Panc1 (cell line): ENCODE data around the gene GMDS. TPM values are rescaled to one million over a fixed set of nuclear protein-coding genes. Genes with fewer than 3 reads are reported as not detected.

Experiments
- ATAC-seq: fragments of 200-7000 bp; cut with Tn5 transposase; 2 replicates; pipeline ENCODE4 v1.9.1; 2020; ENCODE audit warnings: mild to moderate bottlenecking, moderate library complexity
- BruUV-seq: library from RNA; stranded (reverse); fragments of 400-500 nt; replicated peaks from 2 replicates; lab custom pipeline; 2021; lab: Mats Ljungman, UMichigan
- CTCF ChIA-PET: fragments of 300-600 bp; sonication (Branson Sonifier 250); formaldehyde crosslinking; loops from one replicate; lab custom pipeline; 2022; ENCODE audit warnings: antibody characterized with exemption; lab: Charles Lee
- POLR2A ChIA-PET: fragments of 300-600 bp; sonication (Branson Sonifier 250); formaldehyde crosslinking; loops from one replicate; lab custom pipeline; 2022; ENCODE audit warnings: antibody characterized with exemption; lab: Charles Lee
- DNase-seq: peaks from one replicate; pipeline ENCODE4 v3.0.0-alpha.2; 2010; ENCODE audit warnings: low read depth, low spot score
- H3K27ac ChIP-seq: 2 replicates; pipeline ENCODE4 v1.5.1; 2011; ENCODE audit warnings: mild to moderate bottlenecking, low read length, inconsistent platforms
- H3K27me3 ChIP-seq: fragments of 200-500 bp; sonication (Bioruptor generic); 2 replicates; pipeline ENCODE4 v1.6.0; 2014; ENCODE audit warnings: low read length, inconsistent platforms; ENCODE audit not compliant: control insufficient read depth, insufficient read depth
- H3K36me3 ChIP-seq: fragments of 200-500 bp; sonication (Bioruptor generic); 2 replicates; pipeline ENCODE4 v1.5.1; 2014; ENCODE audit warnings: inconsistent platforms, mild to moderate bottlenecking, low read length, moderate library complexity; ENCODE audit not compliant: control insufficient read depth, insufficient read depth
- H3K4me1 ChIP-seq: 2 replicates; pipeline ENCODE4 v1.5.1; 2011; ENCODE audit warnings: inconsistent platforms, mild to moderate bottlenecking, low read length, moderate library complexity; ENCODE audit not compliant: control insufficient read depth, insufficient read depth
- H3K4me3 ChIP-seq, 2 experiments: 2 replicates each; pipeline ENCODE4 v1.5.1; 2011 to 2012; ENCODE audit warnings: low read depth in 2 of 2, low read length in 2 of 2, mild to moderate bottlenecking in 2 of 2, inconsistent platforms in 1 of 2, moderate library complexity in 1 of 2
- H3K9me3 ChIP-seq: fragments of 200-500 bp; sonication (Bioruptor generic); 2 replicates; pipeline ENCODE4 v1.5.1; 2014; ENCODE audit warnings: low read depth, mild to moderate bottlenecking, inconsistent platforms, low read length, moderate library complexity; ENCODE audit not compliant: control insufficient read depth, insufficient read depth
- POLR2AphosphoS5 ChIP-seq: IDR thresholded peaks from 2 replicates; pipeline ENCODE4 v1.6.1; 2012; ENCODE audit warnings: mild to moderate bottlenecking, low read depth, low read length, moderate library complexity
- SIN3A ChIP-seq: IDR thresholded peaks from 2 replicates; pipeline ENCODE4 v1.6.1; 2012; ENCODE audit warnings: low read depth, mild to moderate bottlenecking, low read length, moderate library complexity, borderline replicate concordance; ENCODE audit not compliant: insufficient read depth
- TCF7L2 ChIP-seq: IDR thresholded peaks from 2 replicates; pipeline ENCODE4 v1.6.1; 2011; ENCODE audit warnings: mild to moderate bottlenecking, low read depth, low read length, inconsistent platforms
- in situ Hi-C: cut with HindIII; loops from 2 replicates; pipeline ENCODE4 v1.10.0; 2016; ENCODE audit warnings: low sequenced_read_pairs, low pct_unique_long_range_greater_than_20kb
- intact Hi-C: fragments of 100-400 bp; cut with micrococcal nuclease; formaldehyde crosslinking; loops from one replicate; pipeline ENCODE4 v1.10.0; 2022; ENCODE audit not compliant: unreplicated experiment
- total RNA-seq: library from RNA; stranded (reverse); gene quantifications from one replicate; pipeline ENCODE4 v1.2.1, GENCODE V29; 2021; ENCODE audit not compliant: unreplicated experiment
- TF ChIP-seq, protein P1 (sequence below), 2 experiments: IDR thresholded peaks; 2 replicates each; pipeline ENCODE4 v1.6.1; 2011 to 2012; ENCODE audit warnings: low read depth in 2 of 2, control low read depth in 1 of 2, low read length in 1 of 2, mild to moderate bottlenecking in 1 of 2, moderate library complexity in 1 of 2; ENCODE audit not compliant: insufficient read depth in 1 of 2
- TF ChIP-seq, protein P2 (sequence below): fragments of 450-650 bp; IDR thresholded peaks from 2 replicates; pipeline ENCODE4 v1.5.1; 2017; ENCODE audit warnings: mild to moderate bottlenecking

Gene GMDS
- total RNA-seq, 1 experiment from 2014 or later, result 9.8 TPM

DNA sequence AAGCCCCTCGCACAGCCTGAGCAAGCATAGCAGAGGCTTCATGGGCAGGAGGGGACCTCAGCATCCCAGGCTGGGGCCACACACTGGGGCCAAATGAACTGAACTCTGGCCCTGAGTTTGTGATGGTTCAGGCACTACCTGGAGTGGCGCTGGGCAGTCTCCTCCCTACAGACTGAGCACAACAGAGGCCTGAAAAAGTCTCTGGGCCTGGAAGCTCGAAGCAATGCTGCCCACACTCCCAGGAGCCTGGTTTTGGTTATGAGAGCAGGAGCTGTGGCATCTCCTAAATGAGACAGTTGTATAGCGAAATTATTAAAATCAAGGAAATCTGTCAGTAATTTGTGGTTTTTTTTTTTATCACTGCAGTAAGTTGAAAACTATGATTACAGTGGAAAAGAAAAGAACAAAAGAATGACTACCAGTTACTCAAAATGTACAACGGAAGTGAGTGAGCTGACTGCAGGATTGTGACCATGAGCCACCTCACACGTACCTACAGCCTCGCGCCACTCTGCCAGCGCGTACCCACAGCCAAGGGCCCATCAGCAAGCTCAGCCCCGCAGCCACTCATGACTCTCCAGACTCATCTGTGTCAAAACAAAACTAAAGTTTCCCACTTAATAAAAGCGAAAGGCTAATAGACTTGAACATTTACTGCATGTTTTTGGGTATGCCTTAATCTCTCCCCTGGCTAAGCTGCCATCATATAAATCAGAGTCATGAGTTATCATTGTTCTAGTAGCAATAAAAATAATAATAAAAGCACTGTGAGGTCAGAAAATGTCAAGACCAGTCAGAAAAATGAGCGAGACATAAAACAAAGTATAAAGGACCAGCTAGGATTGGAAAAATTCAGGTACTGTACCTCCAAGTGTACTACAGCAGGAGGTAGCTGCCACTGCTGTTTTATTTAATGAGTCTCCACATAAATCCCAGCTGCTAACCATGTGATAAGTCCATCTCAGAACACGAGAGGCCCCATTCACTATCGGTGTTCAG is 458.7 kb downstream of the GMDS start:
- DNase-seq (no peak), ATAC-seq (no peak)
- Histone ChIP-seq H3K9me3 (no peaks in the 10 kb centered on the region), H3K4me3 (no peak overlapping the region), H3K27ac (no peak overlapping the region), H3K4me1 (no peaks in the 10 kb centered on the region), H3K36me3 (no peaks in the 10 kb centered on the region), H3K27me3 (no peaks in the 10 kb centered on the region)
- intact Hi-C loops (no loop called here), in situ Hi-C loops (no loop called here)
- ChIA-PET POLR2A (no interaction called here), CTCF (interaction anchor here (0.6 kb wide), 1 partner anchor 185 kb away, joined by 3 read pairs; no protein-coding TSS in a partner anchor)
- no TSS peak for BruUV-seq
- TF ChIP-seq, protein P1, sequence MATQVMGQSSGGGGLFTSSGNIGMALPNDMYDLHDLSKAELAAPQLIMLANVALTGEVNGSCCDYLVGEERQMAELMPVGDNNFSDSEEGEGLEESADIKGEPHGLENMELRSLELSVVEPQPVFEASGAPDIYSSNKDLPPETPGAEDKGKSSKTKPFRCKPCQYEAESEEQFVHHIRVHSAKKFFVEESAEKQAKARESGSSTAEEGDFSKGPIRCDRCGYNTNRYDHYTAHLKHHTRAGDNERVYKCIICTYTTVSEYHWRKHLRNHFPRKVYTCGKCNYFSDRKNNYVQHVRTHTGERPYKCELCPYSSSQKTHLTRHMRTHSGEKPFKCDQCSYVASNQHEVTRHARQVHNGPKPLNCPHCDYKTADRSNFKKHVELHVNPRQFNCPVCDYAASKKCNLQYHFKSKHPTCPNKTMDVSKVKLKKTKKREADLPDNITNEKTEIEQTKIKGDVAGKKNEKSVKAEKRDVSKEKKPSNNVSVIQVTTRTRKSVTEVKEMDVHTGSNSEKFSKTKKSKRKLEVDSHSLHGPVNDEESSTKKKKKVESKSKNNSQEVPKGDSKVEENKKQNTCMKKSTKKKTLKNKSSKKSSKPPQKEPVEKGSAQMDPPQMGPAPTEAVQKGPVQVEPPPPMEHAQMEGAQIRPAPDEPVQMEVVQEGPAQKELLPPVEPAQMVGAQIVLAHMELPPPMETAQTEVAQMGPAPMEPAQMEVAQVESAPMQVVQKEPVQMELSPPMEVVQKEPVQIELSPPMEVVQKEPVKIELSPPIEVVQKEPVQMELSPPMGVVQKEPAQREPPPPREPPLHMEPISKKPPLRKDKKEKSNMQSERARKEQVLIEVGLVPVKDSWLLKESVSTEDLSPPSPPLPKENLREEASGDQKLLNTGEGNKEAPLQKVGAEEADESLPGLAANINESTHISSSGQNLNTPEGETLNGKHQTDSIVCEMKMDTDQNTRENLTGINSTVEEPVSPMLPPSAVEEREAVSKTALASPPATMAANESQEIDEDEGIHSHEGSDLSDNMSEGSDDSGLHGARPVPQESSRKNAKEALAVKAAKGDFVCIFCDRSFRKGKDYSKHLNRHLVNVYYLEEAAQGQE (IDR thresholded peaks at IDR 0.05; ENCODE audit: insufficient read depth in 1 of 2, low read depth in 2 of 2, low read length in 1 of 2), result no peak
- TF ChIP-seq, protein P2, sequence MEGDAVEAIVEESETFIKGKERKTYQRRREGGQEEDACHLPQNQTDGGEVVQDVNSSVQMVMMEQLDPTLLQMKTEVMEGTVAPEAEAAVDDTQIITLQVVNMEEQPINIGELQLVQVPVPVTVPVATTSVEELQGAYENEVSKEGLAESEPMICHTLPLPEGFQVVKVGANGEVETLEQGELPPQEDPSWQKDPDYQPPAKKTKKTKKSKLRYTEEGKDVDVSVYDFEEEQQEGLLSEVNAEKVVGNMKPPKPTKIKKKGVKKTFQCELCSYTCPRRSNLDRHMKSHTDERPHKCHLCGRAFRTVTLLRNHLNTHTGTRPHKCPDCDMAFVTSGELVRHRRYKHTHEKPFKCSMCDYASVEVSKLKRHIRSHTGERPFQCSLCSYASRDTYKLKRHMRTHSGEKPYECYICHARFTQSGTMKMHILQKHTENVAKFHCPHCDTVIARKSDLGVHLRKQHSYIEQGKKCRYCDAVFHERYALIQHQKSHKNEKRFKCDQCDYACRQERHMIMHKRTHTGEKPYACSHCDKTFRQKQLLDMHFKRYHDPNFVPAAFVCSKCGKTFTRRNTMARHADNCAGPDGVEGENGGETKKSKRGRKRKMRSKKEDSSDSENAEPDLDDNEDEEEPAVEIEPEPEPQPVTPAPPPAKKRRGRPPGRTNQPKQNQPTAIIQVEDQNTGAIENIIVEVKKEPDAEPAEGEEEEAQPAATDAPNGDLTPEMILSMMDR, result no peak
- TF ChIP-seq TCF7L2, result no peak
- TF ChIP-seq SIN3A, result no peak
- TF ChIP-seq POLR2AphosphoS5, result no peak

DNA sequence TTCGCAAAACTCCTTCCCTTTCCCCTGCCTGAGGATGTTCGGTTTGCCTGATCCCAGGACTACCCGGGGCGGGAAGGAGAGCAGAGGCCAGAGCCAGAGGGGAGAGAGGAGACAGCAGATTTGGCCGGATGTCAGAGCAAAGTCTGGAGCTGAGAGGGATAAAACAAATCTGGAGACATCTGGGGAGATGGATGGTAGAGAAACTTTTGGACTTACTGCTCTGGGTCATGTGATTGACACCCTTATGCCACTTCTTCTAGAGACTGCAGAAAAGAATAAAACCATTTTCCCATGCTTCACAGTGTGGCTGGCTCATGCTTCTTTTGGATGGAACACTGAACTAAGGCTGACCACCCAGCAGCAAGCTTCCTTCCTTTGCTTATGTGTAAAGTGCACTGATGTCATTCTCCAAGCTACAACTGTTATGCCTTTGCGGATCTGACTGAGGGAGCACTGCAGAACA is 461.0 kb downstream of the GMDS start:
- H3K4me1 ChIP-seq, result no peaks in the 10 kb centered on the region
- intact Hi-C loops, result no loop called here
- in situ Hi-C loops, result no loop called here
- POLR2A ChIA-PET, result no interaction called here
- H3K27me3 ChIP-seq, result no peaks in the 10 kb centered on the region
- DNase-seq (no peak), ATAC-seq (no peak)
- H3K9me3 ChIP-seq, result no peaks in the 10 kb centered on the region
- BruUV-seq, result no TSS peak
- H3K36me3 ChIP-seq, result no peaks in the 10 kb centered on the region
- H3K27ac ChIP-seq, result no peak overlapping the region
- CTCF ChIA-PET, result no interaction called here
- no peak overlapping the region for H3K4me3 ChIP-seq
- TF ChIP-seq POLR2AphosphoS5 (no peak), SIN3A (no peak), TCF7L2 (no peak)
- TF ChIP-seq, protein P1 (IDR thresholded peaks at IDR 0.05; ENCODE audit: insufficient read depth in 1 of 2, low read depth in 2 of 2, low read length in 1 of 2), result no peak
- TF ChIP-seq, protein P2, result no peak
